Liver (tissue), 9 donors: Measurements from ENCODE around the gene TAF8. TPM values are rescaled to one million over a fixed set of nuclear protein-coding genes. Genes with fewer than 3 reads are reported as not detected.

Experiments
- DNase-seq: peaks from one replicate; pipeline ENCODE4 v3.0.0-alpha.2; 2017; ENCODE audit warnings: low spot score
- H3K27ac ChIP-seq, 2 donors: one replicate each; pipeline ENCODE4 v1.7.0; 2013; ENCODE audit warnings: inconsistent platforms in 2 of 2, low read length in 2 of 2, control low read depth in 1 of 2, low read depth in 1 of 2, mild to moderate bottlenecking in 1 of 2
- H3K27me3 ChIP-seq, 4 donors: one replicate each; pipeline versions ENCODE4 v1.6.1 to v1.7.0; 2013; ENCODE audit warnings: low read length in 3 of 4, inconsistent platforms in 1 of 4, mild to moderate bottlenecking in 1 of 4, moderate library complexity in 1 of 4; ENCODE audit not compliant: control insufficient read depth in 4 of 4, insufficient read depth in 4 of 4
- H3K36me3 ChIP-seq, 4 donors: one replicate each; pipeline versions ENCODE4 v1.6.1 to v1.7.0; 2013; ENCODE audit warnings: low read length in 3 of 4, mild to moderate bottlenecking in 3 of 4, low read depth in 1 of 4, moderate library complexity in 1 of 4; ENCODE audit not compliant: control insufficient read depth in 4 of 4, insufficient read depth in 3 of 4
- H3K4me1 ChIP-seq, 4 donors: one replicate each; pipeline versions ENCODE4 v1.6.1 to v1.7.0; 2013; ENCODE audit warnings: low read length in 3 of 4, mild to moderate bottlenecking in 3 of 4, moderate library complexity in 1 of 4; ENCODE audit not compliant: control insufficient read depth in 4 of 4, insufficient read depth in 4 of 4
- H3K4me3 ChIP-seq, 3 donors: one replicate each; pipeline versions ENCODE4 v1.6.1 to v1.7.0; 2013; ENCODE audit warnings: low read length in 3 of 3, control low read depth in 1 of 3, low read depth in 1 of 3, mild to moderate bottlenecking in 1 of 3
- H3K9ac ChIP-seq, 2 donors: one replicate each; pipeline ENCODE4 v1.7.0; 2013; ENCODE audit warnings: low read length in 2 of 2, mild to moderate bottlenecking in 2 of 2, moderate library complexity in 2 of 2, control low read depth in 1 of 2, low read depth in 1 of 2
- H3K9me3 ChIP-seq, 4 donors: one replicate each; pipeline versions ENCODE4 v1.6.1 to v1.7.0; 2013; ENCODE audit warnings: low read length in 3 of 4; ENCODE audit not compliant: control insufficient read depth in 4 of 4
- EGR1 ChIP-seq, 2 donors: IDR thresholded peaks; 2 replicates each; pipeline ENCODE4 v1.6.1; 2016 to 2018; ENCODE audit warnings: antibody characterized with exemption in 2 of 2, low read depth in 2 of 2
- FOXA1 ChIP-seq: IDR thresholded peaks from 2 replicates; pipeline ENCODE4 v1.6.1; 2016; ENCODE audit warnings: antibody characterized with exemption
- FOXA2 ChIP-seq: IDR thresholded peaks from 2 replicates; pipeline ENCODE4 v1.6.1; 2016; ENCODE audit warnings: antibody characterized with exemption
- GABPA ChIP-seq, 2 donors: IDR thresholded peaks in 1 of 2; conservative IDR thresholded peaks in 1 of 2; 2 replicates each; pipeline ENCODE4 v1.6.1; 2016; ENCODE audit warnings: antibody characterized with exemption in 2 of 2, mild to moderate bottlenecking in 1 of 2, moderate library complexity in 1 of 2
- HNF4A ChIP-seq, 2 donors: conservative IDR thresholded peaks; 2 replicates each; pipeline ENCODE4 v1.6.1; 2016; ENCODE audit warnings: antibody characterized with exemption in 2 of 2, mild to moderate bottlenecking in 2 of 2
- HNF4G ChIP-seq: IDR thresholded peaks from 2 replicates; pipeline ENCODE4 v1.6.1; 2016; ENCODE audit warnings: antibody characterized with exemption
- JUND ChIP-seq, 2 donors: IDR thresholded peaks; 2 replicates each; pipeline ENCODE4 v1.6.1; 2016; ENCODE audit warnings: antibody characterized with exemption in 2 of 2
- NR2F2 ChIP-seq: IDR thresholded peaks from 2 replicates; pipeline ENCODE4 v1.6.1; 2016; ENCODE audit warnings: antibody characterized with exemption
- RAD21 ChIP-seq, 2 donors: IDR thresholded peaks; 2 replicates each; pipeline ENCODE4 v1.6.1; 2016; ENCODE audit warnings: antibody characterized with exemption in 2 of 2, mild to moderate bottlenecking in 2 of 2
- RXRA ChIP-seq, 2 donors: IDR thresholded peaks; 2 replicates each; pipeline ENCODE4 v1.6.1; 2017 to 2018; ENCODE audit warnings: antibody characterized with exemption in 2 of 2, mild to moderate bottlenecking in 1 of 2
- SP1 ChIP-seq: IDR thresholded peaks from 2 replicates; pipeline ENCODE4 v1.6.1; 2018; ENCODE audit warnings: antibody characterized with exemption, mild to moderate bottlenecking
- YY1 ChIP-seq: IDR thresholded peaks from 2 replicates; pipeline ENCODE4 v1.6.1; 2016; ENCODE audit warnings: antibody characterized with exemption, mild to moderate bottlenecking
- WGBS: extraction: QIAGEN DNeasy Blood & Tissue Kit; methylation state at CpG from one replicate; pipeline ENCODE4 v1.1.7; 2013; 5-methylcytosine and 5-hydroxymethylcytosine counted together
- polyA plus RNA-seq, 2 donors: library from polyadenylated mRNA; stranded (reverse) in 1 of 2; unstranded in 1 of 2; fragments of 200-250 nt in 1 of 2; fragments of >200 nt in 1 of 2; fragmentation: Nextera tagmentation in 1 of 2; extraction: Ambion mirVana in 1 of 2; gene quantifications; one replicate each; pipeline versions ENCODE4 v1.2.1 to v1.2.3, GENCODE V29; 2013 to 2015
- total RNA-seq, 2 donors: library from RNA; depleted of rRNA; stranded (reverse); fragments of >200 nt; gene quantifications; one replicate each; pipeline ENCODE4 v1.2.3, GENCODE V29; 2014
- TF ChIP-seq, protein P1 (sequence below): fragments of 150-350 bp; IDR thresholded peaks from 2 replicates; pipeline ENCODE4 v1.5.1; 2017; ENCODE audit warnings: improper control_type of control experiment, low read depth, low read length; ENCODE audit not compliant: missing input control
- TF ChIP-seq, protein P2 (sequence below): IDR thresholded peaks from 2 replicates; pipeline ENCODE4 v1.6.1; 2016; ENCODE audit warnings: antibody characterized with exemption
- TF ChIP-seq, protein P3 (sequence below): IDR thresholded peaks from 2 replicates; pipeline ENCODE4 v1.6.1; 2016; ENCODE audit warnings: antibody characterized with exemption
- TF ChIP-seq, protein P4 (sequence below): IDR thresholded peaks from 2 replicates; pipeline ENCODE4 v1.6.1; 2016; ENCODE audit warnings: antibody characterized with exemption
- TF ChIP-seq, protein P5 (sequence below): IDR thresholded peaks from 2 replicates; pipeline ENCODE4 v1.6.1; 2016; ENCODE audit warnings: antibody characterized with exemption, mild to moderate bottlenecking
- donor health status: healthy.
- donor health status: healthy.
- donor health status: healthy.
- donor health status: healthy.
- donor health status: healthy.

The TAF8 gene
- total and polyA plus RNA-seq, 4 donors, result 3.9 to 11.3 (median 7.4) TPM

DNA sequence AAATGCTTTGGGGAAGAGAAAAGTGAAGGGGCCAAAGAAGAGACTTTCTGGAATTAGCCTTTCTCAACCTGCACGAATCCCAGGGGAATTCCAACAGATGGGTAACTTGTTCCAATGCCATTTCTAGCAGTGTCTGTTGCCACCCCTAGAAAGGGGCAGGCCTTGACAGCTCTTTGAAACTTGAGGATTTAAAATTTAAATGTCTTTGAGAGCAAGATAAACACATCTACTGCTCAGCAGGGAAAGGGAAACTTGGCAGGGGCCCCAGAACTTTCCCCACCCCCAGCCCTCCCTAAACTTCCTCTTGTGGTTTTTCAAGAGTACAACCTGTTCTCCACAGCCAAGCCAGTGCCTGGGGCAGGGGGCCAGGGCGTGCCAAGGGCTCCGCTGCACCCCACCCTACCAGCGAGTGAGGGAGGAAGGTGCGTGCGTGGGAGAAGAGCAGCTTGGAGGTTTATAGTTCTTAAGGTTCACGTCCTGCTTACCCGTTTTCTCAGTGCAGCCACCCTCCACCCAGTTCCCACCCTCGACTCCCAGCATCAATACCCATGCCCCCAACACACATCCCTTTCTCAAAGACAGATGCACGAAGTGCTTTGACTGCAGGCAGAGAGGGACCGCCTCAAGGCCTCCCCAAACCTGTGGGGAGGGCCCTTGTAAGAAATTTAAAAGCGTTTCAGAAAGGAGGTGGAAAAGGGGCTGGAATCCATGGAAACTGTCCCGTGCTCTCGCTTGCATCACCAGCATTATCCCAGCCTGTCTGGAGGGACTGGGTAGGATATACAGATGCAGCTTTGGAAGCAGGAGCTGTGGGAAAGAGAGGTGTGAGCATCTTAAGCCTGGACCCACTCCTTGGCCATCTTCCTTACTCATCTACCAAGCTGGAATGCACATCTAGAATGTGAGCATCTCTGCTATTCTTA is 4.5 kb upstream of the TAF8 start (continued):
- TF ChIP-seq NR2F2 (peak; percentile 63), HNF4A (conservative IDR thresholded peaks at IDR 0.05) (no peak), RXRA (IDR thresholded peaks at IDR 0.05) (peak in 1 of 2 donors; percentile 14), FOXA2 (no peak)
- TF ChIP-seq, protein P1, sequence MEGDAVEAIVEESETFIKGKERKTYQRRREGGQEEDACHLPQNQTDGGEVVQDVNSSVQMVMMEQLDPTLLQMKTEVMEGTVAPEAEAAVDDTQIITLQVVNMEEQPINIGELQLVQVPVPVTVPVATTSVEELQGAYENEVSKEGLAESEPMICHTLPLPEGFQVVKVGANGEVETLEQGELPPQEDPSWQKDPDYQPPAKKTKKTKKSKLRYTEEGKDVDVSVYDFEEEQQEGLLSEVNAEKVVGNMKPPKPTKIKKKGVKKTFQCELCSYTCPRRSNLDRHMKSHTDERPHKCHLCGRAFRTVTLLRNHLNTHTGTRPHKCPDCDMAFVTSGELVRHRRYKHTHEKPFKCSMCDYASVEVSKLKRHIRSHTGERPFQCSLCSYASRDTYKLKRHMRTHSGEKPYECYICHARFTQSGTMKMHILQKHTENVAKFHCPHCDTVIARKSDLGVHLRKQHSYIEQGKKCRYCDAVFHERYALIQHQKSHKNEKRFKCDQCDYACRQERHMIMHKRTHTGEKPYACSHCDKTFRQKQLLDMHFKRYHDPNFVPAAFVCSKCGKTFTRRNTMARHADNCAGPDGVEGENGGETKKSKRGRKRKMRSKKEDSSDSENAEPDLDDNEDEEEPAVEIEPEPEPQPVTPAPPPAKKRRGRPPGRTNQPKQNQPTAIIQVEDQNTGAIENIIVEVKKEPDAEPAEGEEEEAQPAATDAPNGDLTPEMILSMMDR, result no peak
- TF ChIP-seq, protein P2, sequence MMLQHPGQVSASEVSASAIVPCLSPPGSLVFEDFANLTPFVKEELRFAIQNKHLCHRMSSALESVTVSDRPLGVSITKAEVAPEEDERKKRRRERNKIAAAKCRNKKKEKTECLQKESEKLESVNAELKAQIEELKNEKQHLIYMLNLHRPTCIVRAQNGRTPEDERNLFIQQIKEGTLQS, result no peak
- TF ChIP-seq, protein P3, sequence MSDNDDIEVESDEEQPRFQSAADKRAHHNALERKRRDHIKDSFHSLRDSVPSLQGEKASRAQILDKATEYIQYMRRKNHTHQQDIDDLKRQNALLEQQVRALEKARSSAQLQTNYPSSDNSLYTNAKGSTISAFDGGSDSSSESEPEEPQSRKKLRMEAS, result no peak

DNA sequence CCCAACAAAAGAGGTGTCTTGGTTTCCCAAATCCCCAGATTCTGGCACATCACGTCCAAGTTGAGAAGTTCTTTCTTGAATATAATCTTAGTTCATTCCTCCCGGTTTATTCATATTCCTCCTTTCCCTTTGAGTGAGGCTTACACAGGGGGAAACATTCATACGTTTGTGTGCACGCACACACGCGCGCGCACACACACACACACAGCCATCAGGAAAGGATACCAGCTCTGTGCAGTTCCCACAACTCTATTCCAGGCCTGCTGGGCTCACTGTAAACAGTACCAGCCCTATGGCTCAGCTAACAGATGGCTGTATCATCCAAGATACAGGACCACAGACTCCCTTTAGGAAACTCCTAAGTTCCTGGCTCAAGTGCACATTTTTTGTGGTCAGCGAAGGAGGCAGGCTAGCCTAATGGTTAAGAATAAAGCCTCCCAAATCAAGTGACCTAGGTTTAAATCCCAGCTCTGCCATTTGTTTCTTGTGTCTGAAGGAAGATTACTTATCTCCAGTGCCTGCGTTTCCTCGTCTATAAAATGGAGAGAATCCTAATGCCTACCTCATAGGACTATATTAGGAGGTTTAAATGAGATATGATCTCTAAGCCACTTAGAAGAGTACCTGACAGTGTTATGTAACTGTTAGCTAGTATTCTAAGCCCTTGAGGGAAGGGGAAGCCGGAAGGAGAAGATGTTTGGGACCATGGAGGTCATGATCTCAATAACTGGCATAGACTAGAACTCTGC is 3.7 kb upstream of the TAF8 start:
- Histone ChIP-seq H3K9ac (peak overlapping the region in 1 of 2 donors; percentile 83), H3K27ac (peak overlapping the region; percentile 52 to 91), H3K36me3 (no peaks in the 10 kb centered on the region), H3K4me3 (peak overlapping the region in 2 of 3 donors; percentile 5 to 19), H3K27me3 (no peaks in the 10 kb centered on the region), H3K9me3 (no peaks in the 10 kb centered on the region), H3K4me1 (peaks cover 1 to 55% (median 33%) of the 10 kb centered on the region in 4 donors)
- TF ChIP-seq, protein P4, sequence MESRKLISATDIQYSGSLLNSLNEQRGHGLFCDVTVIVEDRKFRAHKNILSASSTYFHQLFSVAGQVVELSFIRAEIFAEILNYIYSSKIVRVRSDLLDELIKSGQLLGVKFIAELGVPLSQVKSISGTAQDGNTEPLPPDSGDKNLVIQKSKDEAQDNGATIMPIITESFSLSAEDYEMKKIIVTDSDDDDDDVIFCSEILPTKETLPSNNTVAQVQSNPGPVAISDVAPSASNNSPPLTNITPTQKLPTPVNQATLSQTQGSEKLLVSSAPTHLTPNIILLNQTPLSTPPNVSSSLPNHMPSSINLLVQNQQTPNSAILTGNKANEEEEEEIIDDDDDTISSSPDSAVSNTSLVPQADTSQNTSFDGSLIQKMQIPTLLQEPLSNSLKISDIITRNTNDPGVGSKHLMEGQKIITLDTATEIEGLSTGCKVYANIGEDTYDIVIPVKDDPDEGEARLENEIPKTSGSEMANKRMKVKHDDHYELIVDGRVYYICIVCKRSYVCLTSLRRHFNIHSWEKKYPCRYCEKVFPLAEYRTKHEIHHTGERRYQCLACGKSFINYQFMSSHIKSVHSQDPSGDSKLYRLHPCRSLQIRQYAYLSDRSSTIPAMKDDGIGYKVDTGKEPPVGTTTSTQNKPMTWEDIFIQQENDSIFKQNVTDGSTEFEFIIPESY, result no peak
- TF ChIP-seq GABPA (IDR thresholded peaks at IDR 0.05 in 1 of 2, conservative IDR thresholded peaks at IDR 0.05 in 1 of 2) (no peak), YY1 (no peak), HNF4G (no peak), FOXA2 (no peak), FOXA1 (no peak), JUND (IDR thresholded peaks at IDR 0.05) (no peak), HNF4A (conservative IDR thresholded peaks at IDR 0.05) (no peak), NR2F2 (no peak), EGR1 (IDR thresholded peaks at IDR 0.05; ENCODE audit: low read depth in 2 of 2) (no peak), SP1 (no peak), RAD21 (IDR thresholded peaks at IDR 0.05) (no peak), RXRA (IDR thresholded peaks at IDR 0.05) (no peak)
- TF ChIP-seq, protein P3, result no peak
- TF ChIP-seq, protein P1, result no peak
- TF ChIP-seq, protein P5, sequence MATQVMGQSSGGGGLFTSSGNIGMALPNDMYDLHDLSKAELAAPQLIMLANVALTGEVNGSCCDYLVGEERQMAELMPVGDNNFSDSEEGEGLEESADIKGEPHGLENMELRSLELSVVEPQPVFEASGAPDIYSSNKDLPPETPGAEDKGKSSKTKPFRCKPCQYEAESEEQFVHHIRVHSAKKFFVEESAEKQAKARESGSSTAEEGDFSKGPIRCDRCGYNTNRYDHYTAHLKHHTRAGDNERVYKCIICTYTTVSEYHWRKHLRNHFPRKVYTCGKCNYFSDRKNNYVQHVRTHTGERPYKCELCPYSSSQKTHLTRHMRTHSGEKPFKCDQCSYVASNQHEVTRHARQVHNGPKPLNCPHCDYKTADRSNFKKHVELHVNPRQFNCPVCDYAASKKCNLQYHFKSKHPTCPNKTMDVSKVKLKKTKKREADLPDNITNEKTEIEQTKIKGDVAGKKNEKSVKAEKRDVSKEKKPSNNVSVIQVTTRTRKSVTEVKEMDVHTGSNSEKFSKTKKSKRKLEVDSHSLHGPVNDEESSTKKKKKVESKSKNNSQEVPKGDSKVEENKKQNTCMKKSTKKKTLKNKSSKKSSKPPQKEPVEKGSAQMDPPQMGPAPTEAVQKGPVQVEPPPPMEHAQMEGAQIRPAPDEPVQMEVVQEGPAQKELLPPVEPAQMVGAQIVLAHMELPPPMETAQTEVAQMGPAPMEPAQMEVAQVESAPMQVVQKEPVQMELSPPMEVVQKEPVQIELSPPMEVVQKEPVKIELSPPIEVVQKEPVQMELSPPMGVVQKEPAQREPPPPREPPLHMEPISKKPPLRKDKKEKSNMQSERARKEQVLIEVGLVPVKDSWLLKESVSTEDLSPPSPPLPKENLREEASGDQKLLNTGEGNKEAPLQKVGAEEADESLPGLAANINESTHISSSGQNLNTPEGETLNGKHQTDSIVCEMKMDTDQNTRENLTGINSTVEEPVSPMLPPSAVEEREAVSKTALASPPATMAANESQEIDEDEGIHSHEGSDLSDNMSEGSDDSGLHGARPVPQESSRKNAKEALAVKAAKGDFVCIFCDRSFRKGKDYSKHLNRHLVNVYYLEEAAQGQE, result no peak
- TF ChIP-seq, protein P2, result no peak
- WGBS, result 79% methylated on average over 12 of the region's 12 CpGs
- no peak for DNase-seq
